Gastroesophageal sphincter (tissue), 3 donors: Measurements from ENCODE around the gene TRRAP.

Experiments
- CTCF ChIP-seq, 4 experiments: fragments of 200-600 bp in 2 of 4; fragments of 450-650 bp in 2 of 4; sonication (generic) in 1 of 4; IDR thresholded peaks; one replicate each; pipeline ENCODE4 v1.5.1; 2017 to 2019; ENCODE audit warnings: antibody characterized with exemption in 4 of 4, mild to moderate bottlenecking in 2 of 4, moderate library complexity in 2 of 4
- EP300 ChIP-seq: sonication (generic); formaldehyde crosslinking; IDR thresholded peaks from one replicate; pipeline ENCODE4 v1.6.1; 2017; ENCODE audit warnings: antibody characterized with exemption, mild to moderate bottlenecking
- POLR2A ChIP-seq, 2 donors: fragments of 450-650 bp; IDR thresholded peaks; one replicate each; pipeline ENCODE4 v1.6.1; 2017; ENCODE audit warnings: antibody characterized with exemption in 2 of 2, mild to moderate bottlenecking in 2 of 2, moderate library complexity in 1 of 2
- POLR2AphosphoS5 ChIP-seq: sonication (generic); formaldehyde crosslinking; IDR thresholded peaks from one replicate; pipeline ENCODE4 v1.6.1; 2017; ENCODE audit warnings: antibody characterized with exemption

DNA sequence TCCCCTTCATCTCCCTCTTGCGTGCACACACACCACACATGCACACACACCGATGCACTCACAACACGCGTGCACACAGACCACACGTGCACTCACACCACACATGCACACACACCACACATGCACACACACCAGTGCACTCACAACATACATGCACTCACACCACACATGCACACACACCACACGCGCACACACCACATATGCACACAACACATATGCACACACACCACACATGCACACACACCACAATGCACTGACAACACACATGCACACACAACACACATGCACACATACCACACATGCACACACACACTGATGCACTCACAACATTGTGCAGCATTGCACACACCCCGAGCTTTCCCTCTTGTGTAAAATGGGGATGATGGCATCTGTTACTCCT, 68.1 kb downstream of the TRRAP start:
- TF ChIP-seq POLR2A (IDR thresholded peaks at IDR 0.05) (no peak), POLR2AphosphoS5 (no peak), CTCF (IDR thresholded peaks at IDR 0.05) (no peak), EP300 (no peak)
